Effector memory CD4-positive, alpha-beta T cell (primary cell): ENCODE results near the gene SERPINB10.

Source experiments
- DNase-seq, 3 donors: peaks; one replicate each; pipeline ENCODE4 v3.0.0-alpha.2; 2020
- H3K27ac ChIP-seq: 2 replicates; pipeline ENCODE4 v1.7.0; 2013; ENCODE audit warnings: mild to moderate bottlenecking, low read length, moderate library complexity; ENCODE audit not compliant: insufficient read depth, poor library complexity, severe bottlenecking
- H3K27me3 ChIP-seq: replicated peaks from 2 replicates; pipeline ENCODE4 v1.7.0; 2013; ENCODE audit warnings: mild to moderate bottlenecking, low read length; ENCODE audit not compliant: insufficient read depth, control insufficient read depth, poor library complexity, severe bottlenecking
- H3K36me3 ChIP-seq: 2 replicates; pipeline ENCODE4 v1.7.0; 2013; ENCODE audit warnings: mild to moderate bottlenecking, low read length, moderate library complexity; ENCODE audit not compliant: control insufficient read depth, insufficient read depth
- H3K4me1 ChIP-seq: 2 replicates; pipeline ENCODE4 v1.7.0; 2013; ENCODE audit warnings: low read length, mild to moderate bottlenecking; ENCODE audit not compliant: control insufficient read depth, insufficient read depth, poor library complexity, severe bottlenecking
- H3K4me3 ChIP-seq: 2 replicates; pipeline ENCODE4 v1.7.0; 2013; ENCODE audit warnings: low read length, low read depth, mild to moderate bottlenecking; ENCODE audit not compliant: insufficient read depth, poor library complexity, severe bottlenecking
- H3K9me3 ChIP-seq: 2 replicates; pipeline ENCODE4 v1.7.0; 2013; ENCODE audit warnings: mild to moderate bottlenecking, low read length, moderate library complexity; ENCODE audit not compliant: control insufficient read depth

SERPINB10 gene

GRCh38 chr18:63878343-63878742 is 29.4 kb upstream of the SERPINB10 start:
- Histone ChIP-seq H3K9me3 (no peaks in the 10 kb centered on the region), H3K27me3 (no peaks in the 10 kb centered on the region), H3K27ac (no peak overlapping the region), H3K4me3 (no peak overlapping the region), H3K4me1 (no peaks in the 10 kb centered on the region), H3K36me3 (no peaks in the 10 kb centered on the region)
- DNase-seq = no peak

DNA sequence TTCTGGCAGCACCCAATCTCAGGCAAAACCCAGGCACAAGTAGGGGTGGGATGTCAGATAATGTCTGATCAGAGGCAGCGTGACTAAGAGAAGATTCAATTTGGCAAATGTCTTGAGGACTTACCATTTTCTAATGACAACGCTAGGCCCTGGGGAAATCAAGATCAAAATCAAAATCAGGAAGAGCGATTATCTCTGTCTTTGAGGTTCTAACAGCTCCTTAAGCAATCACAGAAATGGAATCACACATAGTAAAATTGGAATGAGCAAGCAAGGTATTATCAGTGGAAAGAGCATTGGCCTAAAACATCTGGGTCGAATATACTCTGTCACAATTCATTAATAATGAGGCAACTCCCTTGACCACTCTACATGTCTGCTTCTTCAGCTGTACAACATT is 28.8 kb upstream of the SERPINB10 start:
- H3K4me3 ChIP-seq = no peak overlapping the region
- DNase-seq = no peak
- no peaks in the 10 kb centered on the region for H3K4me1 ChIP-seq
- no peak overlapping the region for H3K27ac ChIP-seq
- H3K27me3 ChIP-seq = no peaks in the 10 kb centered on the region
- H3K36me3 ChIP-seq = no peaks in the 10 kb centered on the region
- no peaks in the 10 kb centered on the region for H3K9me3 ChIP-seq

DNA sequence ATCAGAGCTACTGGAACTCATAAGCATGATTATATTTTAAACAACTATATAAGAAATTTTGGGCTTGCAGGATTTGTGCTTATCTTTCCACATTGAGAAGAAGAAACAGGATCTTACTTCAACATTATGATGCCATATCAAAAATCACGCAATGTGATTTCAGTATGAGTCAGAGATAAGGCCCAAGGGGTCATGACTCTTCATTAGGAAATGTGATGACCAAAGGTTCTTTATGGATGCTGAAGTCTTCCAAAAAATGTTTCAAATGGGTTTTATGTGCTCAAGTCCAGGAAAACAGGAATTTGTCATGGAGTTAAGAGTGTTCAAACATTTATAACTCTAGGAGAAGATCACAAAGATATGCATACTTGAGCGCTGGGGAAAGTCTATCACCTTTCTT is 28.0 kb upstream of the SERPINB10 start:
- no peaks in the 10 kb centered on the region for H3K4me1 ChIP-seq
- no peaks in the 10 kb centered on the region for H3K27me3 ChIP-seq
- H3K4me3 ChIP-seq = no peak overlapping the region
- no peak for DNase-seq
- H3K27ac ChIP-seq = no peak overlapping the region
- no peaks in the 10 kb centered on the region for H3K36me3 ChIP-seq
- H3K9me3 ChIP-seq = no peaks in the 10 kb centered on the region

- DNase-seq = no peak
- H3K27ac ChIP-seq = no peak overlapping the region
- H3K9me3 ChIP-seq = no peaks in the 10 kb centered on the region
- no peaks in the 10 kb centered on the region for H3K36me3 ChIP-seq
- H3K4me3 ChIP-seq = no peak overlapping the region
- no peaks in the 10 kb centered on the region for H3K27me3 ChIP-seq
- H3K4me1 ChIP-seq = no peaks in the 10 kb centered on the region
Observed at GRCh38 chr18:63881851-63882250, 25.9 kb upstream of the SERPINB10 start.

DNA sequence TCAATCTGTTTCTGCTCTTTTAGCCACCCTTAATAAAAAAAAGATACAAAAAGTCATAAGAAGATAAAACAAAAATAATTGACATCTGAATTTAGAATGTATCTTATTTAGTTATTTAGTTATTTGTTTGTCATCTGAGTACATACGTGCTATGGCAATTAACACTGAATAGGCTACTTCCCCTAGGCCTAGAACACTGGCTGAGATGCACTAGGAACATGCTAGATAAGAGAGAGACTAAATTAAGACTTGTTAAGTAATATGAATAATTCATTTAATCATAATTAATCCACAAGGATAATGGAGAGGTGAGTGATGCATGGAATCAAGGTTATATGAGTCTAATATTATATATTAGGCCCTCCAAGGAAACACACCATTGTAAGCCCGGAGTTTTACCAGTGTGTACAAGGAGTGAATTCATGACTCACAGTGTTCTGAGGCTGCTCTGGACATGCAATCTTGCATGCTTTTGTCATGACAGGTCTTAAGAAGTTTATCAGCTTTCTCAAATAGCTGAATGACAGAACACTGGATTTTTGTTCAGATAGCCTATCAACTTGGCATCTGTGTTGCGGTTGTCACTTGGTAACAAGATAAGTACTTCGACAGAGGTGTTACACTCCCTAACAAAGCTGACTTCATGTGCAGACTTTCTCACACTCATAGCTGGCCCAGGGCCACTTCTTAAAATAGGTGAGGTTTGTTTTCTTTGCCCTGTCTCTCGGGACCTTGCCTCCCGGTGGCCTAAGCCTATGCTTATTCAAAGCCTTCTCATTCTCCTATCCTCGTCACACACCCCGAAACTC is 25.2 kb upstream of the SERPINB10 start:
- H3K4me1 ChIP-seq = no peaks in the 10 kb centered on the region
- no peaks in the 10 kb centered on the region for H3K9me3 ChIP-seq
- H3K36me3 ChIP-seq = no peaks in the 10 kb centered on the region
- no peak for DNase-seq
- H3K4me3 ChIP-seq = no peak overlapping the region
- no peak overlapping the region for H3K27ac ChIP-seq
- H3K27me3 ChIP-seq = no peaks in the 10 kb centered on the region

DNA sequence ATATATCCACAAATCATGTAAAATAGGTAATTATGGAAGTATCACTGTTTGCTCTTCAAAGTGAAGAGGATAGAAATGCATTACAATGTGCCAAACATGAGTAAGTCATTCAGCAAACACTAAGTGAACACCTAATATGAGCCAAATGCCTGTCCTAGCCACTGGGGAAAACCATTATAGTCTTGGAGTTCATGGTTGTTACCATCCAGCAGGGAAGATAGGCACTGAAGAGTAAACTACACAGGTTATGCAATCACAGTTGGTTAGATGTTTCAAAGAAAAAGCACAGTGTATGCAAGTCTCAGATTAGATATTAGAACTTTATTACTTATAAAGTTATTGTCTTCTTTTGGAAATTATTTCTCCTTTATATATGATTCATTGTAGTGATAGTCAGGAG is 24.1 kb upstream of the SERPINB10 start:
- Histone ChIP-seq H3K4me3 (no peak overlapping the region), H3K9me3 (no peaks in the 10 kb centered on the region), H3K4me1 (no peaks in the 10 kb centered on the region), H3K36me3 (no peaks in the 10 kb centered on the region), H3K27ac (no peak overlapping the region), H3K27me3 (no peaks in the 10 kb centered on the region)
- no peak for DNase-seq

- H3K27me3 ChIP-seq = no peaks in the 10 kb centered on the region
Observed at GRCh38 chr18:63887424-63887823, 20.3 kb upstream of the SERPINB10 start, which contains the start of gene SERPINB2. TSS of gene SERPINB2 (plus strand) at chr18:63887705. CDS start at chr18:63891445, 3,740 bp downstream.

DNA sequence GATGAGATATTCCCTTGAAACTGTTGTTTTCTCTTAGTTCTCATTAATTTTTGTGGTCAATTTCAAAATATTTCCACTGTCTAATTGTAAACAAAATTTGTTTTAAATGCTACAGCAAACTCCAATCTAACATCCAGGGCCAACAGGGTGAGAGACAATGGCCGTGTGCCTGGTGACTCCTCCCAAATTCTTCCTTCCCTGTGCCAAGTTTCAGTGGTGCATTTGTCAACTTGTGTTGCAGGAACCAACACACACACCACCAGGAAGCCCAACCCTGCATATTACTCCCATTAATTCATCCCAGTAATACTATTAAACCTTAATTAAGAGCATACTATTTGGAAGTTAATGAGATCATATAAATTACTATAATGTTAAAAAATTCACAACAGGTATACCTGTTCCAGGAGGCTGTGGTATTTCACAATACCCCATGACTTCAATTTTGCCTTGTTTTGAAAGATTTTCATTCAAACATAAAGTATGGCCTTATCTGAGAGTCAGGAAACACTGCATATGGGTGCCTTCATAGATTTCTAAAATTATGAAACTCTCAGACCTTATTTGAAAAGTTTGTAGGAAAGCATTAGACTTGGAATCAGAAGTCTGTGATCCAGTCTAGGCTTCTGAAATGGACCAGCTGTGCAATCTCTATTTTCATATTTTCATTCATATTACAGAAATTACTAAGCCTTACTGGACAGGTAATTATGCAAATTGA is 19.1 kb upstream of the SERPINB10 start:
- Histone ChIP-seq H3K9me3 (no peaks in the 10 kb centered on the region), H3K27me3 (no peaks in the 10 kb centered on the region), H3K4me1 (no peaks in the 10 kb centered on the region), H3K4me3 (no peak overlapping the region), H3K27ac (no peak overlapping the region), H3K36me3 (no peaks in the 10 kb centered on the region)
- no peak for DNase-seq

More at GRCh38 chr18:63887424-63887823, 20.3 kb upstream of the SERPINB10 start, which contains the start of gene SERPINB2:
- no peaks in the 10 kb centered on the region for H3K36me3 ChIP-seq
- no peak for DNase-seq
- no peaks in the 10 kb centered on the region for H3K9me3 ChIP-seq
- H3K4me1 ChIP-seq = no peaks in the 10 kb centered on the region
- no peak within 1 kb of the TSS for H3K27ac ChIP-seq
- H3K4me3 ChIP-seq = no peak within 1 kb of the TSS

DNA sequence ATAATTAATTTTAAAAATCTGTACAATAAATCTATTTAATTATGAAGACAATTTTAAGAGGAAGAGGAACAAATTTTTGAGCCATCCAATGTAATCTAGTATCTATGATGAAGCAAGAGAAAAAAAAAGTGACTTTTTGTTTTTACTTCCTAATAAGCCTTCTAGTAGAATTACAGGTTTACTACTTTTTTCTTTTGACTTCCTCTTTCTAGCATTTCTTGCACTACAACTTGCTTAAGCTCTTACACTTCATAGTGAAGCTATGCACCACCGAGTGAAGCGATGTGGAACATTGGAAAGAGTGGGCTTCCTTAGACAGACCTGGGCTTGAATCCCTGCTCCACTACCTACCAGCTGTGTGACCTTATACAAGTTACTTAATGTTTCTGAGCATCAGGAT is 18.1 kb upstream of the SERPINB10 start:
- DNase-seq = no peak
- no peaks in the 10 kb centered on the region for H3K27me3 ChIP-seq
- H3K4me1 ChIP-seq = no peaks in the 10 kb centered on the region
- H3K36me3 ChIP-seq = no peaks in the 10 kb centered on the region
- H3K27ac ChIP-seq = no peak overlapping the region
- no peaks in the 10 kb centered on the region for H3K9me3 ChIP-seq
- H3K4me3 ChIP-seq = no peak overlapping the region

GRCh38 chr18:63890237-63890949 is 17.4 kb upstream of the SERPINB10 start:
- H3K4me1 ChIP-seq = no peaks in the 10 kb centered on the region
- H3K27me3 ChIP-seq = no peaks in the 10 kb centered on the region
- H3K9me3 ChIP-seq = no peaks in the 10 kb centered on the region
- no peak overlapping the region for H3K4me3 ChIP-seq
- H3K36me3 ChIP-seq = no peaks in the 10 kb centered on the region
- no peak overlapping the region for H3K27ac ChIP-seq
- DNase-seq = no peak
